Ishikawa (cell line): ENCODE results near the gene PLCD3.

ENCODE experiments used
- CEBPB ChIP-seq: IDR thresholded peaks from 2 replicates; pipeline ENCODE4 v1.6.1; 2012
- CREB1 ChIP-seq: IDR thresholded peaks from 2 replicates; pipeline ENCODE4 v1.6.1; 2012; ENCODE audit warnings: low read depth
- EGR1 ChIP-seq: IDR thresholded peaks from 2 replicates; pipeline ENCODE4 v1.6.1; 2012
- FOXM1 ChIP-seq: IDR thresholded peaks from 2 replicates; pipeline ENCODE4 v1.6.1; 2012; ENCODE audit warnings: low read depth, borderline replicate concordance
- NFIC ChIP-seq: IDR thresholded peaks from 2 replicates; pipeline ENCODE4 v1.6.1; 2012
- RAD21 ChIP-seq: IDR thresholded peaks from 2 replicates; pipeline ENCODE4 v1.6.1; 2012; ENCODE audit warnings: low read depth
- REST ChIP-seq: IDR thresholded peaks from 2 replicates; pipeline ENCODE4 v1.6.1; 2012; ENCODE audit warnings: low read depth, mild to moderate bottlenecking
- TAF1 ChIP-seq: IDR thresholded peaks from 2 replicates; pipeline ENCODE4 v1.6.1; 2012; ENCODE audit warnings: low read depth, mild to moderate bottlenecking
- TCF12 ChIP-seq: IDR thresholded peaks from 2 replicates; pipeline ENCODE4 v1.6.1; 2012; ENCODE audit warnings: low read depth
- TEAD4 ChIP-seq: IDR thresholded peaks from 2 replicates; pipeline ENCODE4 v1.6.1; 2012
- USF1 ChIP-seq: IDR thresholded peaks from 2 replicates; pipeline ENCODE4 v1.6.1; 2012
- YY1 ChIP-seq: IDR thresholded peaks from 2 replicates; pipeline ENCODE4 v1.6.1; 2012; ENCODE audit warnings: low read depth
- ZBTB7A ChIP-seq: IDR thresholded peaks from 2 replicates; pipeline ENCODE4 v1.6.1; 2012; ENCODE audit warnings: low read depth
- TF ChIP-seq, protein P1 (sequence below): IDR thresholded peaks from 2 replicates; pipeline ENCODE4 v1.6.1; 2012

PLCD3 gene

GRCh38 chr17:45101883-45102811, 30.2 kb downstream of the PLCD3 start:
- TF ChIP-seq TAF1: no peak
- no peak for TF ChIP-seq TCF12

- TF ChIP-seq USF1: no peak
- TF ChIP-seq, protein P1, sequence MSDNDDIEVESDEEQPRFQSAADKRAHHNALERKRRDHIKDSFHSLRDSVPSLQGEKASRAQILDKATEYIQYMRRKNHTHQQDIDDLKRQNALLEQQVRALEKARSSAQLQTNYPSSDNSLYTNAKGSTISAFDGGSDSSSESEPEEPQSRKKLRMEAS: no peak
Observed at GRCh38 chr17:45101546-45101882, 30.8 kb downstream of the PLCD3 start.

DNA sequence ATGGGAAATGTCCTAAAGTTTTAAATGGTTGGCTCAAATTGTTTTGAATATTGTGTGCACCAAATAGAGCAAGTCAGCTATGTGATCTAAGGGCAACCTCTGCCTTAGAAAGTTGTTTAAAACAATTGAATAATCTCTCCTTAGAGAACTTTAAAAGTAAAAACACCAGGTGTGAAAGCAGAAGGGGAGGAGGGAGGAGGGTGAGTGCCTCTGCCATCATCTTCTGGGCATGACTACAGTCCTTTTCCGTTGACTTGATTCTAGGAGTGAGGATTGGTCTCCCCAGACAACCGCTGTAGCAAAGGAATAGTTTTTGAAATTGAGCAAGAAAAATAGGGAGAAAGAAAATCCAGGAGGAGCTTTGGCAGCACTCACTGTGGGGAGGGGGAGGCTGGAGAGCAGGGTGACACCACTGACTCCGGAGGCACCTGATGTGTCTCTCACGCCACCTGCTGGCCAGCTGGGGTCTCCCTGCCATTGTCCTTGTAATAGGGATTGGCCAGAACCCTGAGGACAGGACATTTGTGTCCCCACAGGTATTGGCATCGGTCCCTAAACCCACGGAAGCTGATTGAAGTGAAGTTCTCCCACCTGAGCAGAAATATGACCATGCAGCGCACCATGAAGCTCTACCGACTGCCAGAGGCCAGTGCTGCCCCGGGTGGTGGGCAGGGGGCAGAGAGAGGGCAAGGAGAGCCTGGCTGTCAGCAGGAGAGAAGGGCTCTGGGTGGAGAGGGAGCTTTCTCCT, 33.3 kb downstream of the PLCD3 start:
- no peak for TF ChIP-seq TAF1
- peak; percentile 77 for TF ChIP-seq RAD21

DNA sequence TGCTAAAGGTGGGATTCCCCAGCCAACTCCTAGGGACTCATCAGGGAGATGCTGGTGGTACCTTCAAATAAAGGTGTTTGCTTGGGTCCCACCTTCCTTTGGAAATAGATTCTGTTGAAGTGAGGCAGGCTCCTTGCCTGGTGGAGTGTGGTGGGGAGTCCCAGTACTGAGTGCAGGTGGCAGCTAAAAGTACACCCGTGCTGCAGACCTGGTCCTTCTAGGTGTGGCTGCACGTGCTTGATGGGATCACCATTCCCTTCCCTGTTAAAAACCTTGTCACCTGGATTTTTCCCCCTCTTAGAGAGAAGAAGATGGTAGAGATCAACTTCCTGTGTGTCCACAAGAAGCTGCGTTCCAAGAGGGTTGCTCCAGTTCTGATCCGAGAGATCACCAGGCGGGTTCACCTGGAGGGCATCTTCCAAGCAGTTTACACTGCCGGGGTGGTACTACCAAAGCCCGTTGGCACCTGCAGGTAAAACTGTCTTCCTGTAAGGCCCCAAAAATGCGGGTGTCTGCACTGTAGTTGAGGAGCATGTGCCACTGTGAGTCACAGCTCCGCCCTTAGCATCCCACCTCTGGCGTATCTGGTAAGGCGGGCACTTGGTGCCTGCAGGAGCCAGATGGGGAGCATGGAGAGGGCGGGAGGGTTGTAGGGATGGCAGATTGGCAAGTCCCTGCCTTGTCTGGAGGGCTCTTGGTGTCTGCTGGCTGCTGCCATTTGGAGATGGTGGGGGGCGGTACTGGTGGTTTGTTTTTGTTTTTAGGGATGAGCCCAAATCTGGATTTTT, 34.0 kb downstream of the PLCD3 start:
- TF ChIP-seq YY1: no peak
- no peak for TF ChIP-seq CEBPB
- no peak for TF ChIP-seq FOXM1
- TF ChIP-seq REST: no peak
- no peak for TF ChIP-seq USF1
- no peak for TF ChIP-seq TCF12
- TF ChIP-seq EGR1: no peak

GRCh38 chr17:45096926-45097325, 35.4 kb downstream of the PLCD3 start:
- TF ChIP-seq NFIC (no peak), CREB1 (no peak)

GRCh38 chr17:45096141-45096540, 36.2 kb downstream of the PLCD3 start:
- TF ChIP-seq RAD21 (peak; percentile 9; the same call in 1 of the 2 replicates), USF1 (no peak)

DNA sequence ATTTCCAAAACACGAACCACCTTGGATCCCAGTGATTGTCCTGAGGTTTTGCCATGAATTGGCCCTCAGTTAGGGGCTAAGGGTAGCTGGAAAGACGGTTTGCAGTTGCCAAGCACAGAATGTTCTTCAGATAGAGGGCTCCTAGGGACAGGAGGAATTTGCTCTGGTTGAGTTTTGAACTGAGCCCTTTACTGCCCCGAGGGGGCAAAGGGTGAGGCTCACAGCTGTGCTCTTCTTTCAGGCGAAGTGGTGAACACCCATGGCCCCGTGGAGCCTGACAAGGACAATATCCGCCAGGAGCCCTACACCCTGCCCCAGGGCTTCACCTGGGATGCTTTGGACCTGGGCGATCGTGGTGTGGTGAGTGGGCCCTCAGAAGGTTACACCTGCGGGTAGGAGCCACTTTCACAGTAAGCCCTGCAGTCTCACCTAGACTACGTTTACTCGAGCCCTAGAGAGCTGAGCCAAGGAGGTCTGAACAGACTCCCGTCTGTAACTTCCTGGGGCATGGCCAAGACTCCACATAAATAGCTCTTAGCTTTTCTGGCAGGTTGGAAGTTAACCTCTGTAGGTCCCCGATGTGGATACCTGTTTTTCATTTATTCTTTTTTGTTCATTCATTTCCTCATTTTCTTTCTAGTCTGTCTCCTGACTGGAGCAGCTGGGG, 38.7 kb downstream of the PLCD3 start:
- TF ChIP-seq USF1 (no peak), ZBTB7A (no peak), NFIC (no peak), RAD21 (no peak), TCF12 (no peak)

- TF ChIP-seq CREB1: no peak
- TF ChIP-seq, protein P1: 0 out of 2 replicates have a peak, but pooled peaks have one; percentile 45
- TF ChIP-seq TEAD4: 0 out of 2 replicates have a peak, but pooled peaks have one; percentile 14
Observed at GRCh38 chr17:45092911-45093430, 39.3 kb downstream of the PLCD3 start.
